GM19099 (cell line): Measurements from ENCODE around the gene FERMT3.

Experiments
- POLR2A ChIP-seq: IDR thresholded peaks from 3 replicates; pipeline ENCODE4 v1.6.1; 2011; ENCODE audit warnings: low read depth; ENCODE audit not compliant: insufficient read length; ENCODE audit errors: extremely low read depth

FERMT3 gene

DNA sequence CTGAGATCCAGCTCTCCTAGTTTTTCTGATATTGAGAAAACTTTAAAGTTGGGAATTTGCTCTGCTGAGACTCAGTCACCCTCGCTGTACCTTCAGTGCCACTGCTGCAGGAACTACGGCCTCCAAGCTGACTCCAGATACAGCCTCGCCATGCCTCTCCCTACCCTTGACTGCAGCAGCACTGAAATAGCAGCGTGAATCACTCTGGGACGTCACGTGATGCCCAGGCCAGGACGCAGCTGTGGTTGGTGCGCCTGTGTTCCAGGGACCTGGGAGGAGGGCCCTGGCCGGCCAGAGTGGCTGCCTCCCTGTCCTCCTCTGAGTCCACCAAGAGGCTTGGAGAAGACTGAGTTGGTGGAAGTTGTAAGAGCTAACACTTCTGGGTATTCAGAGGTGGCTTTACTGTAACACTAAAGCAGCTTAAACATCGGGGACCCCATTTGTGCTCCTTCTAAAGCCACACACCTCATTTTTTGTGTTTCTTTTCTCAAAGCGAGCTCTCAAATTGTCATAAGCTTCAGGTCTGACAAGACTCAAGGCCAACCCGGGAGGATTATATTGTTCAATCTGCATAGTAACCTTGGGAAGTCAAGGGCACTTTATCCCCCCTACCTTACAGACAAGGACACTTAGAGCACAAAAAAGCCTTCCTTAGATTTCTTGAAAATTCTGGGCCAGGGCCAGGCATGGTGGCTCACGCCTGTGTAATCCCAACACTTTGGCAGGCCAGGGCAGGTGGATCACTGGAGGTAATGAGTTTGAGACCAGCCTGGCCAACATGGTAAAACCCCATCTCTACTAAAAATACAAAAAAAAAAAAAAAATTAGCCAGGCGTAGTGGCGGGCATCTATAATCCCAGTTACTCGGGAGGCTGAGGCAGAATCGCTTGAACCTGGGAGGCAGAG is 24.8 kb upstream of the FERMT3 start:
- peak; percentile 48 for TF ChIP-seq POLR2A

DNA sequence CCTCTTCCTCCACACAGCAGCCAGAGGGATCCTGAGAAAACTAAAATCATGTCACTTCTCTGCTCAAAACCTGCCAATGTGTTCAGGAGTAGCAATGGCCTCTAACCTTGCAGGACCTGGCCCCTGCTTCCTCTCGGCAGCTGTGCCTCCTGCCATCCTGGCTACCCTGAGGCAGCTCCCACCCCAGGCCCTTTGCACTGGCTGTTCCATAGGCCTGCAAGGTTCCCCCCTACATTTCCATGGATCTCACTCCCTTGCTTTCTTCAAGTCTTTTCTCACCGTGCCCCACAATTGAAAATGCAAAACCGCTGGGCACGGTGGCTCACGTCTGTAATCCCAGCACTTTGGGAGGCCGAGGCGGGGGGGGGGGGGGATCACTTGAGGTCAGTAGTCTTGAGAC is 22.6 kb upstream of the FERMT3 start:
- TF ChIP-seq POLR2A, result no peak

DNA sequence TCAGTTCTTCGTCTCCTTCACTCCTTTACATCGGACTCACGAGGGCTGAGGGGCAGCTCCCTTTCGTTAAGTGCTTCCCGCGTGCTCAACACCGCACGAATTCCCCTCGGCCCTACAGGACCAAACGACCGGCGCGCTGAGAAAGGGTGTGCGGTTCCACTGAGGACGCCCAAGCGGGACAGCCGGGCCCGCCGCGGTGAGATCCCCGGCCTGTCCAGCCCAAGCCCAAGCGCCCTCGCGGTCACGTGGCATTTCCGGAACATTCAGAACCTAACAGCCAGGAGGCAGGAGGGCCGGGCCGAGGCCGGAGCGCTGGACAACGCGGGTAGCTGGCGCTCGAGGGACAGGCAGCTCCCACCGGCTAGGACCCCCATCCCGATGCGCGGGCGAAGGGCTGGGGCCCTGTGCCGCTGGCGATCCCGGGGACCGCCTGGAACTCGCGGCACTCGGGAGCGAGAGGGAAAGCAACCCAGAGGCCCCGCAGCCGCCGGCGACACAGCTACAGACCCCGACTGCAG is 21.3 kb upstream of the FERMT3 start:
- peak; percentile 99 for TF ChIP-seq POLR2A

DNA sequence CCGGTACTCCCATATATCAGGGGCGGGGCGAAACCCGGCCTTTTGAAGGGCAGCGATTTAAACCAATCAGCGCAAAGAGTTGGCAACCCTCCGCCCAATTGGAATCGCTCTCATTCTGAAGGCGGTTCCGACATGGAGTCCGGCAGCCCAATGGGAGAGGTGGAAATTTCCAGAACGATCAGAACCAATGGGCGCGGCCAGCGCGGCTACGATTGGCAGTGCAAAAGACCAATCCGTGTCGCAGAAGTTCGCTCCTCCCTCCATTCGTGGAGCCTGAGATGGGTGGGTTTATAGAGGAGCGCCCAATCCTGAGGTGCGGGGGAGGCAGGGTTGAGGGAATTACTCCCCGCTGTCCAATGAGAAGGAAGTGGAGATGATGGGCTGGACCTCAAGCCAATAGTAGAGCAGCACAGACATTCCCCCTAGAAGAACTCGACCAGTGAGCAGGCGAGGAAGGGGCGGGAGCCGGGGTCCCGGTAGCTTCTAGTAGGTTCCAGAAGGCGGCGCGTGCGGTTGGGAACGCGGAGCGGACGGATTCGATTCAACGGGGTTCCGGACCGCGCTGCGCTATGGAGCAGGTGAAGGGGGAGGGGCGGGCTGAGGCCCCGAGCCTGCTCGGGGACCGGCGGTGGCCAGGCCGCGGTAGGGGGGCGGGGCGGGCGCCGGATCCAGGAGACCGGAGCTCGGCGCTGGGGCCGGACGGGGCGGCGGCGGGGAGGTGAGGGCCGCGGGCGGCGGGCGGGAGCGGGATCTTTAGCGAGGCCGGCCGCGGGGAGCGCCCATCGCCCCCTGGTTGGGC is 20.6 kb upstream of the FERMT3 start, which contains the start of gene STIP1:
Gene STIP1, plus strand, starts transcription at position 479 of the 799 bp plus-strand sequence. Its CDS starts 91 bp downstream, at position 570.
- TF ChIP-seq POLR2A, result peak; percentile 53

DNA sequence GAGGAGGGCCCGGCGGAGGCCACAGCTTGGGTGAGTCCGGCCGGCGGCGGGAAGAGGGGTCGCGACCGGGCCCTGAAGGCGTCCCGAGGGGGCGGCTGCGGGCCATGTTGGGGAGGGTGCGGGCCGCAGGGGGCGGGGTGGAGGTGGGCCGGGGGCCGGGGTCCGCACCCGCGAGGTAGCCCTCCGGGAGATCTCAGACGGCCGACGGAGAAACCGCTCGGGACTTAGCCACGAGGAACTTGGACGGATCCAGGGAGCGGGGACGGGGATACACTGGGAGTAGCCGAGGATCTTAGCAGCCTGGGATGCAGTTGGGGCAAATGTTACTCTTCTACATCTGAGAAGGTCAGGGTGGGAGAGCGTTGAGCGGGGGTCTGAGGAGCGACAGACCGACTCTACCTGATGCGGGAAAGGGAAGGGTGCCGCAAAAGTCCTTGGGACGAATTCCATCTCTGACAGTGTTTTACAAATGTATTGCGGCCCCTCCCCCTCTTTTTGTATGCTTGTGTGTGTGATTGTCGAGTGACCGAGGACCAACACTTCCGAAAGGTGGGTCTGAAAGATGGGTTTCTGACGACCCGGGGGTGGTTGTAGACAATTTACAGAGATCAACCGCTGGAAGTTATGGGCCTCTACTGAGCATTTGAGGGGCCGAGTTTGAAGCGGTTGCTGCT is 19.9 kb upstream of the FERMT3 start:
- no peak for TF ChIP-seq POLR2A

DNA sequence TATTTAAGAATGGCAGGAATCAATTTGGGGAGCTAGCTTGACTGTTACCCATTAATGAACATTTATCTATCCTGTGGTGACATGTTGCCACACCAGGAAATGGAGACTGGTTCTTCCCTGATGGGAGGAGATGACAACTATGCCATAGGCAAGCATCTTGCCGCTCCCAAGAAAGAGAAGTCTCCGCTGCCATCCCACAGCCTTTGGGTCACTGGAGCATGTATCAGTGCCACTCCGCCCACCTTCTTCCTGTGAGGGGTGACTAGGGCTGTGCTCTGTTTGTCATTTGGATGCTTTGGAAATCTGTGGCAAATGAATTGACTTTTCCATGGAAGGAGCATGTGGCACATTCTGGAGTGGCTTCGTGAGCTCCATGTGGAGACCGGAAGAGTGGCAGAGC is 14.1 kb upstream of the FERMT3 start:
- no peak for TF ChIP-seq POLR2A

DNA sequence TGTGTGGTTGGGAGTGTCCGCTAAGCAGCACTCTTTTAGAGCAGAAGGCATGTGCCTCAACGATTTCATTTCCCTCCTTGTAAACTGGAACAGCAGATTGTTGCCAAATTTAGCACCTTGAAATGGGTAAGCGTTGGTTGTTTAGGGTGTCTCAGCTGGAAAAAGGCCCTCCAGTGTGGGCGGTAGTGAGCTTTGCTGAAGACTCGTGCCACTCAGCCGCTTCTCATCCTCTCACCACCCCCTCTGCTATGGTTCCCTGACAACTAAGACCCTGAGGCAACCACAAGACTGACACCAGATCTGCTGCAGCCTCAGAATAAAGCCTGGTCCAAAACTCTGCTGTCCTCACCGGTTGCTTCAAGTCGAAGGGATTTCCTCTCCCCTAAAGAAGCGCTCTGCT is 9.9 kb upstream of the FERMT3 start:
- no peak for TF ChIP-seq POLR2A

DNA sequence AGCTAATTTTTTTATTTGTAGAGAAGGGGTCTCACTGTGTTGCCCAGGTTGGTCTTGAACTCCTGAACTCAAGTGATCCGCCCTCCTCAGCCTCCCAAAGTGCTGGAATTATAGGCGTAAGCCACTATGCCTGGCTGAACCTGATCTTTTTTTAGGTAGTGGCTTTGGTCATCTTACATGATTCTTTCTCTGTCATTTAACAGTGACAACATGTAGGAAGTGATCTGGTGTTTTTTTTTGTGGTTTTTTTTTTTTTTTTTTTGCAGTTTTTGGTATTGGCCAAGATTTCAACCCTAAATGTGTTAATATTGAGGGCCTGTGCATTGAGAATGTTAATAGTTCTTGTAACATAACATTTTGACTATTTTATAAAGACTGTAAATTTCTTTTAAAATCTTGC is 8.0 kb upstream of the FERMT3 start:
- no peak for TF ChIP-seq POLR2A

DNA sequence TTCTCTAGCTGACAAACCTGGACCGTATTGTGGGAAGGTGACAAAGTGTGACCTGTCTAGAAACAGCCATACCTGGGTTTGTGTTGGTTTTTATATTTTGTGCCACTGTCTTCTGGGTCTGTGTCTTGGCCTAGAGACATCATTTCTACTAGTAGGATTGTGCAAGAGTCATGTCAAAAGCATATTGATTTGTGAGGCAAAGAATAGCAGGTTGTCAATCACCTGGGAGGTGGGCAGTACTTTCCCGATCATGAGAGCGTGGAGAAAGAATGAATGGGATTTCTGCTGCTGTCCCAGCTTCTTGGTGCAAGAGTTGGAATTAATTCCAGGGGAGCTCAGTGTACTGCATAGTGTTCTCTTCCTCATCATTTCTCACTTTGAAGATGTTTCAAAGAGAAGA is 5.0 kb upstream of the FERMT3 start:
- TF ChIP-seq POLR2A, result no peak

DNA sequence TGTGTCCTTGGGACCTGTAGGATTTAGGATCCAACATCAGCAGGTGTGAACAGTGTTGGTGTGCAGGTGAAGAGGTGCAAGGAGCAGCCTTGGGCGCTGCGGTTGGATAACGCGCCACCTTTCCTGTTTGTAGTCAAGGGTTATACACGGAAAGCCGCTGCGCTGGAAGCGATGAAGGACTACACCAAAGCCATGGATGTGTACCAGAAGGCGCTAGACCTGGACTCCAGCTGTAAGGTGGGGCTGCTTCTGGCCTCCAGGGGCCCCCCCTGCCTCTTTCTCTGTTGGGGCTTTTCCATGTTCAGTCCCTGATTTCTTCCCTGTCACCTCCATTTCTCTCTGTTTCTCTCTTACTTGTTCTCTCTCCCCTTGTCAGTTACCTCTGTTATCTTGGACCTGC is 3.5 kb upstream of the FERMT3 start:
- TF ChIP-seq POLR2A, result no peak

DNA sequence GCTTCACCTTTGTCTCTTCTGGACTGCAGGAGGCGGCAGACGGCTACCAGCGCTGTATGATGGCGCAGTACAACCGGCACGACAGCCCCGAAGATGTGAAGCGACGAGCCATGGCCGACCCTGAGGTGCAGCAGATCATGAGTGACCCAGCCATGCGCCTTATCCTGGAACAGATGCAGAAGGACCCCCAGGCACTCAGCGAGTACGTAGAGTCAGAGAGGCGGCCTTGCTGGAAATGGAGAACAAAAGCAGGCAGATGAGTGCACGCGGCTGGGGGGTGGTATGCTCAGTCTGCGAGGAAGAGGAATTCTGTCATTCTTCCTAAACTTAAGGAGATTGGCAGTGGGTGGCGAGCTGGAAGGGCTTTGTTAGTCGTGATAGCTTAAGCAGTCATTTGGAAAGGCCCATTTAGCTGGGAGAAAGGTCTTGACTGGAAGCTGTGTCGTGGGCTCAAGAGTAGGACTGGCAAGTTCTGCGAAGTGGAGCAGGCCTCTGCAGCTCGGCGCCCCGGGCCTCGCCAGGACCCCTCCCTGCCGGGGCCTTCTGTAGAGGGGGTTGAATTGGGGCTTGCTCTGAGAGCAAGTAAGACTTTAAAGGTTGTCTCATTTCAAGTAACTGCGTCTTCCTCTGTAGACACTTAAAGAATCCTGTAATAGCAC is 3.0 kb upstream of the FERMT3 start:
- no peak for TF ChIP-seq POLR2A

DNA sequence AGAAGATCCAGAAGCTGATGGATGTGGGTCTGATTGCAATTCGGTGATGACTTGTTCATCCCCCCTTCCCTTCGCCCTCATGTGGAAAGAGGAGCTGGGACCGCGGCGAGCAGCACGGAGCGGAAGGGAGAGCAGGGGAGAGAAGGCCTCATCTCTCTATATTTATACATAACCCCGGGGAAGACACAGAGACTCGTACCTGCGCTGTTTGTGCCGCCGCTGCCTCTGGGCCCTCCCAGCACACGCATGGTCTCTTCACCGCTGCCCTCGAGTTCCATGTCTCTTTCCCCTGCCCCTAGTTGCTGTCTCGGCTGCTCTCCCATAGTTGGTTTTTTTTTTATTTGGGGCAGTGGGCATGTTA is 2.5 kb upstream of the FERMT3 start:
- no peak for TF ChIP-seq POLR2A

DNA sequence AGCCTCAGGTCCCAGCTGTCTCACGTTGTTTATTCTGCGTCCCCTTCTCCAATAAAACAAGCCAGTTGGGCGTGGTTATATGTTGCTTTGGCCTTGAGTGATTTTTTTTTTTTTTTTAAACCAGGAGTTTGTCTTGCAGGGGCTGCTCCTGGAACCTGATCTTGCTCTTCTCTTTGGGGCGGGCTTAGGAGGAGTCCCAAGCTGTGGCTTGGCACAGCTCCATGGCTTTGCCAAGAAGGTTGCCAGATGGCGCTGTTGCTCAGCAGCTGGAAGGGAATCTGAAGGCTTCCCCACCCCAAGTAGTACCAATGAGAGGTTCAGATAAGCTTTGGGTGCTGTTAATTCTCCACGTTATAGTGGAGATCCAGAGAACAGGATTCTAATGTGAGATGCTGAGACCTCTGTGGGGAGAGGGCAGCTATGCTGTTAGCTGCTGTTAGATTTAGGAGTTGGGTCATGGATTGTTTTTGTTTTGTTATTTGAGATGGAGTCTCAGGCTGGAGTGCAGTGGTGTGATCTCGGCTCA is 2.0 kb upstream of the FERMT3 start:
- no peak for TF ChIP-seq POLR2A
